Right lobe of liver (tissue), 6 donors: ENCODE measurements around the gene KLHL2. TPM values are rescaled to one million over a fixed set of nuclear protein-coding genes. Genes with fewer than 3 reads are reported as not detected.

Experiments
- ATAC-seq, 4 donors: fragments of 200-7000 bp; cut with Tn5 transposase; one replicate each; pipeline ENCODE4 v1.9.1; 2020; ENCODE audit warnings: mild to moderate bottlenecking in 4 of 4, moderate library complexity in 4 of 4
- DNase-seq, 3 donors: peaks; one replicate each; pipeline ENCODE4 v3.0.0-alpha.2; 2020
- H3K27ac ChIP-seq, 3 donors: fragments of 200-600 bp; one replicate each; pipeline ENCODE4 v1.8.0; 2022
- H3K27me3 ChIP-seq, 2 donors: fragments of 200-600 bp; one replicate each; pipeline ENCODE4 v1.8.0; 2022
- H3K36me3 ChIP-seq, 4 donors: fragments of 200-600 bp; sonication (generic) in 1 of 4; one replicate each; pipeline versions ENCODE4 v1.5.1 to v1.8.0; 2017 to 2022; ENCODE audit warnings: control low read depth in 1 of 4
- H3K4me1 ChIP-seq, 4 donors: fragments of 200-600 bp; sonication (generic) in 1 of 4; one replicate each; pipeline versions ENCODE4 v1.5.1 to v1.8.0; 2017 to 2022; ENCODE audit warnings: control low read depth in 1 of 4
- H3K4me3 ChIP-seq, 3 donors: fragments of 200-600 bp; one replicate each; pipeline ENCODE4 v1.8.0; 2022
- H3K9me3 ChIP-seq, 4 donors: fragments of 200-600 bp; sonication (generic) in 1 of 4; one replicate each; pipeline versions ENCODE4 v1.5.1 to v1.8.0; 2017 to 2022; ENCODE audit warnings: control low read depth in 1 of 4
- CTCF ChIP-seq, 4 donors: fragments of 200-600 bp in 3 of 4; fragments of 450-650 bp in 1 of 4; IDR thresholded peaks; one replicate each; pipeline versions ENCODE4 v1.5.1 to v1.8.0; 2016 to 2022; ENCODE audit warnings: antibody characterized with exemption in 4 of 4, mild to moderate bottlenecking in 2 of 4
- POLR2A ChIP-seq: fragments of 450-650 bp; IDR thresholded peaks from one replicate; pipeline ENCODE4 v1.6.1; 2017; ENCODE audit warnings: antibody characterized with exemption, mild to moderate bottlenecking
- WGBS: methylation state at CpG from one replicate; pipeline ENCODE4 v1.1.6; 2018; ENCODE audit warnings: low coverage, low lambda C conversion rate; ENCODE audit not compliant: insufficient coverage; ENCODE audit errors: missing lambda C conversion rate; 5-methylcytosine and 5-hydroxymethylcytosine counted together
- intact Hi-C, 2 donors: fragments of 100-400 bp; cut with DNase I; formaldehyde crosslinking; loops; one replicate each; pipeline versions ENCODE4 v1.11.2 to v1.14.1; 2022
- total RNA-seq, 6 experiments: library from RNA; depleted of rRNA in 2 of 6; stranded (reverse); fragments of >200 nt in 2 of 6; fragmentation: NEBNext Ultra II Directional in 3 of 6; extraction: Animal tissue kit (Norgen Biotek cat#: 25700) in 3 of 6; gene quantifications; one replicate each; pipeline versions ENCODE4 v1.1.0 to v1.2.4, GENCODE V29; 2016 to 2023
- donor health status: DM: no; HTN: yes; CAD: no.
- donor health status: DM: no; HTN: no; CAD: no.
- donor health status: DM: no; HTN: no; CAD: no.
- donor health status: DM: no; HTN: yes; CAD: no.
- donor health status: DM: no; HTN: yes; CAD: no.

Gene KLHL2
- total RNA-seq, 6 experiments from 2014 or later = 15.6 to 25.3 (median 20.3) TPM

GRCh38 chr4:165185448-165185847, 21.9 kb upstream of the KLHL2 start:
- 21% methylated on average over 5 of the region's 5 CpGs for WGBS
- peak in 1 of 3 donors; percentile 69 for DNase-seq
- Histone ChIP-seq H3K4me1 (peaks cover 0 to 29% (median 3%) of the 10 kb centered on the region in 4 donors), H3K4me3 (peak overlapping the region in 1 of 3 donors; percentile 5), H3K36me3 (no peaks in the 10 kb centered on the region), H3K9me3 (no peaks in the 10 kb centered on the region), H3K27me3 (no peaks in the 10 kb centered on the region), H3K27ac (peak overlapping the region in 2 of 3 donors; percentile 55 to 76)
- intact Hi-C loops = no loop called here
- peak; percentile 85 to 88 (median 86) for ATAC-seq
- TF ChIP-seq POLR2A (no peak), CTCF (IDR thresholded peaks at IDR 0.05) (no peak)

DNA sequence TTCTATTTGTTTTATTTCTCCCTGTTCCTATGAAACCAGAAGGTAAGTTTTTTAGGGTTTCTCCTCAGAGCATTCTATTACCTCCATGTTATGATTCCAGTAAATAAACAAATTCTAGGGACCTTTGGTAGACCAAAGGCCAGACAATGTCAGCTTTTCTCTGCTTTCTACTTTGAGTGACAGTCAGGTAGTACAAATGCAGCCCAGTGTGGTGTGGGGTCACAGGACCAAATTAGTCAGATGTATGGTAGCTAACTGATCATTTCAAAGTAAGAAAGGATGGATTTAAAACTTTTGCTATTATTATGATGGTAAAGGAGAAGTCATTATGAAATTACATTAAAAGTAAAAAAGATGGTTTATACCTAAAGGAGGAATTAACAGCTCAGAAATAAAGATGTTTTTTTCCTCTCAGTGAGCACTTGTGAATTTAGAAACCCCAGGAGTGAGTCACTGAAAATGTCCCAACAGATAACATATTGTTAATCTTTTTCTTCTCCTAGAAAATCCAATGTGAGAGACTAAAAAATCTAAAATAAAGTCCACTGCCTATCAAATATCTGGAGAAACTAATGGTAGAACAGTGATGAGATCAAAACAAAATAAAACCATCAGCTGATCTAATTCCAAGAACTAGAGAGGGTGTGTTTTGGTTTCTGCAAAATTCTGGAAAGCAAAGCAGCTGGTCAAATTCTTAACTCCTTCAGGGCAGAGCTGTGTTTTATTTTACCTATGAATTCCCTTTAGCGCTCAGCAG, 16.6 kb upstream of the KLHL2 start:
- Histone ChIP-seq H3K27ac (peak overlapping the region in 2 of 3 donors; percentile 61 to 69), H3K9me3 (no peaks in the 10 kb centered on the region), H3K36me3 (no peaks in the 10 kb centered on the region), H3K4me3 (no peak overlapping the region), H3K27me3 (no peaks in the 10 kb centered on the region), H3K4me1 (peaks cover 0 to 55% (median 16%) of the 10 kb centered on the region in 4 donors)
- TF ChIP-seq CTCF (IDR thresholded peaks at IDR 0.05) (no peak), POLR2A (no peak)
- intact Hi-C loops = no loop called here
- ATAC-seq (peak; percentile 31 to 57 (median 39)), DNase-seq (no peak)
- WGBS = 100% methylated on average over 1 of the region's 1 CpG

DNA sequence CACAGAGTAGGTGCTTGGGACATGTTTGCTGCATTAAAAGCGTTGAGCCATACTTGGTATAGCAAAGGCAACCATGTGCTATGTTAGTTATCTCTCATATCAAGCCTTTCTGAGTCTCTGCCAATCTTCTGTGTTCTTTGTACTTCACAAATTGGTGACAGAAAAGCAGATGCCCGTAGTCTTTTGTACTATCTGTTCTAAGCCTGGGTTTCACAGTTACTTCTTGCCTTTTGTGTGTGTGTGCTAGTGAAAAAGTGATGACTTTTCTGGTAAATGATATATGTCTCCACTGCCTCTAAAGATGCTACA, 16.1 kb upstream of the KLHL2 start:
- H3K27ac ChIP-seq = peak overlapping the region in 2 of 3 donors; percentile 61 to 69
- no peaks in the 10 kb centered on the region for H3K27me3 ChIP-seq
- H3K4me3 ChIP-seq = peak overlapping the region in 1 of 3 donors; percentile 10
- DNase-seq = no peak
- intact Hi-C loops = no loop called here
- 15% methylated on average over 2 of the region's 2 CpGs for WGBS
- ATAC-seq = peak; percentile 79 to 85 (median 82)
- no peaks in the 10 kb centered on the region for H3K36me3 ChIP-seq
- H3K4me1 ChIP-seq = peaks cover 0 to 50% (median 16%) of the 10 kb centered on the region in 4 donors
- H3K9me3 ChIP-seq = no peaks in the 10 kb centered on the region
- no peak for TF ChIP-seq POLR2A
- no peak for TF ChIP-seq CTCF (IDR thresholded peaks at IDR 0.05)

GRCh38 chr4:165191814-165192499, 15.4 kb upstream of the KLHL2 start:
- peak overlapping the region in 1 of 3 donors; percentile 10 for H3K4me3 ChIP-seq
- TF ChIP-seq CTCF (IDR thresholded peaks at IDR 0.05) (no peak), POLR2A (no peak)
- no peaks in the 10 kb centered on the region for H3K9me3 ChIP-seq
- ATAC-seq = peak; percentile 70 to 76 (median 74)
- no peaks in the 10 kb centered on the region for H3K27me3 ChIP-seq
- peak overlapping the region in 2 of 3 donors; percentile 61 to 69 for H3K27ac ChIP-seq
- no peaks in the 10 kb centered on the region for H3K36me3 ChIP-seq
- intact Hi-C loops = no loop called here
- 38% methylated on average over 7 of the region's 7 CpGs for WGBS
- DNase-seq = no peak
- H3K4me1 ChIP-seq = peaks cover 0 to 43% (median 16%) of the 10 kb centered on the region in 4 donors
